HEK293 (cell line): ENCODE results near the gene NEO1.

Experiments used
- CTCF ChIA-PET: fragments of 350-600 bp; formaldehyde crosslinking; extraction: SDS; loops from one replicate; lab custom pipeline; 2021; ENCODE audit warnings: antibody characterized with exemption; lab: Yijun Ruan, JAX
- POLR2A ChIA-PET: fragments of 300-600 bp; formaldehyde crosslinking; extraction: SDS; loops from one replicate; lab custom pipeline; 2020; ENCODE audit warnings: antibody characterized with exemption, inconsistent platforms; lab: Yijun Ruan, JAX
- H3K27ac ChIP-seq: fragments of 200-500 bp; sonication (Bioruptor generic); 2 replicates; pipeline ENCODE4 v1.5.1; 2014; ENCODE audit warnings: low read depth, low read length, control low read depth, inconsistent platforms; ENCODE audit errors: extremely low read depth
- H3K36me3 ChIP-seq, 2 experiments: fragments of 200-500 bp in 1 of 2; sonication (Bioruptor generic) in 1 of 2; 1 replicate in 1 of 2; 2 replicates in 1 of 2; pipeline ENCODE4 v1.5.1; 2014 to 2017; ENCODE audit warnings: inconsistent platforms in 2 of 2, low read length in 2 of 2; ENCODE audit not compliant: control insufficient read depth in 2 of 2, insufficient read depth in 1 of 2
- H3K4me1 ChIP-seq: fragments of 200-500 bp; sonication (Bioruptor generic); 2 replicates; pipeline ENCODE4 v1.5.1; 2014; ENCODE audit warnings: mild to moderate bottlenecking, low read length, inconsistent platforms; ENCODE audit not compliant: control insufficient read depth, insufficient read depth
- H3K4me3 ChIP-seq: 2 replicates; pipeline ENCODE4 v1.5.1; 2011; ENCODE audit warnings: low read depth, mild to moderate bottlenecking, control low read depth, low read length, moderate library complexity
- H3K9me3 ChIP-seq: fragments of 200-500 bp; sonication (Bioruptor generic); 2 replicates; pipeline ENCODE4 v1.5.1; 2014; ENCODE audit warnings: low read depth, low read length, inconsistent platforms; ENCODE audit not compliant: control insufficient read depth, insufficient read depth
- KLF7 ChIP-seq: fragments of 450-650 bp; formaldehyde crosslinking; IDR thresholded peaks from 2 replicates; pipeline ENCODE4 v1.5.1; 2016; ENCODE audit warnings: missing biosample characterization, missing genetic modification characterization, borderline replicate concordance
- KLF9 ChIP-seq: fragments of 450-650 bp; formaldehyde crosslinking; IDR thresholded peaks from 2 replicates; pipeline ENCODE4 v1.5.1; 2016; ENCODE audit warnings: missing biosample characterization, missing genetic modification characterization, low read depth
- SP7 ChIP-seq: fragments of 450-650 bp; formaldehyde crosslinking; IDR thresholded peaks from 2 replicates; pipeline ENCODE4 v1.5.1; 2016; ENCODE audit warnings: missing biosample characterization, missing genetic modification characterization
- ZFP3 ChIP-seq: fragments of 450-650 bp; formaldehyde crosslinking; IDR thresholded peaks from 2 replicates; pipeline ENCODE4 v1.5.1; 2016; ENCODE audit warnings: low read depth, missing biosample characterization, missing genetic modification characterization
- ZNF146 ChIP-seq: fragments of 450-650 bp; formaldehyde crosslinking; IDR thresholded peaks from 2 replicates; pipeline ENCODE4 v1.5.1; 2016; ENCODE audit warnings: missing biosample characterization, missing genetic modification characterization
- ZNF221 ChIP-seq: fragments of 450-650 bp; formaldehyde crosslinking; IDR thresholded peaks from 2 replicates; pipeline ENCODE4 v1.5.1; 2017; ENCODE audit warnings: missing biosample characterization, missing genetic modification characterization, borderline replicate concordance
- ZNF239 ChIP-seq: fragments of 450-650 bp; formaldehyde crosslinking; IDR thresholded peaks from 2 replicates; pipeline ENCODE4 v1.5.1; 2016; ENCODE audit warnings: missing biosample characterization, missing genetic modification characterization
- ZNF274 ChIP-seq, 2 experiments: fragments of 200-500 bp in 1 of 2; fragments of 450-650 bp in 1 of 2; sonication (Bioruptor generic) in 1 of 2; formaldehyde crosslinking in 1 of 2; IDR thresholded peaks; 2 replicates each; pipeline versions ENCODE4 v1.5.1 to v1.6.1; 2014 to 2016; ENCODE audit warnings: borderline replicate concordance in 1 of 2, inconsistent platforms in 1 of 2, low read length in 1 of 2, missing biosample characterization in 1 of 2, missing genetic modification characterization in 1 of 2
- ZNF335 ChIP-seq: fragments of 450-650 bp; formaldehyde crosslinking; conservative IDR thresholded peaks from 2 replicates; pipeline ENCODE4 v1.5.1; 2016; ENCODE audit warnings: missing biosample characterization, missing genetic modification characterization
- ZNF350 ChIP-seq: fragments of 450-650 bp; formaldehyde crosslinking; IDR thresholded peaks from 2 replicates; pipeline ENCODE4 v1.5.0; 2017; ENCODE audit warnings: missing biosample characterization, mild to moderate bottlenecking, missing genetic modification characterization
- ZNF433 ChIP-seq: fragments of 450-650 bp; formaldehyde crosslinking; IDR thresholded peaks from 2 replicates; pipeline ENCODE4 v1.5.1; 2016; ENCODE audit warnings: missing biosample characterization, missing genetic modification characterization, low read depth
- ZNF529 ChIP-seq: fragments of 450-650 bp; formaldehyde crosslinking; IDR thresholded peaks from 2 replicates; pipeline ENCODE4 v1.5.1; 2017; ENCODE audit warnings: missing genetic modification characterization, missing biosample characterization; ENCODE audit not compliant: insufficient replicate concordance
- ZNF530 ChIP-seq: fragments of 450-650 bp; formaldehyde crosslinking; IDR thresholded peaks from 2 replicates; pipeline ENCODE4 v1.5.1; 2016; ENCODE audit warnings: low read depth, missing biosample characterization, missing genetic modification characterization
- ZNF560 ChIP-seq: fragments of 450-650 bp; formaldehyde crosslinking; IDR thresholded peaks from 2 replicates; pipeline ENCODE4 v1.5.1; 2017; ENCODE audit warnings: missing biosample characterization, missing genetic modification characterization, borderline replicate concordance
- ZNF623 ChIP-seq: fragments of 450-650 bp; formaldehyde crosslinking; IDR thresholded peaks from 2 replicates; pipeline ENCODE4 v1.5.1; 2016; ENCODE audit warnings: missing biosample characterization, missing genetic modification characterization
- ZNF629 ChIP-seq: fragments of 450-650 bp; formaldehyde crosslinking; IDR thresholded peaks from 2 replicates; pipeline ENCODE4 v1.5.1; 2017; ENCODE audit warnings: missing biosample characterization, missing genetic modification characterization
- ZNF670 ChIP-seq: fragments of 450-650 bp; formaldehyde crosslinking; IDR thresholded peaks from 2 replicates; pipeline ENCODE4 v1.5.1; 2016; ENCODE audit warnings: missing biosample characterization, missing genetic modification characterization, low read depth
- ZNF707 ChIP-seq: fragments of 450-650 bp; formaldehyde crosslinking; IDR thresholded peaks from 2 replicates; pipeline ENCODE4 v1.5.1; 2016; ENCODE audit warnings: missing biosample characterization, missing genetic modification characterization
- ZNF776 ChIP-seq: fragments of 450-650 bp; formaldehyde crosslinking; IDR thresholded peaks from 2 replicates; pipeline ENCODE4 v1.5.0; 2017; ENCODE audit warnings: missing biosample characterization, missing genetic modification characterization, borderline replicate concordance
- ZNF785 ChIP-seq: fragments of 450-650 bp; formaldehyde crosslinking; IDR thresholded peaks from 2 replicates; pipeline ENCODE4 v1.5.1; 2016; ENCODE audit warnings: missing biosample characterization, missing genetic modification characterization
- ZNF792 ChIP-seq: fragments of 450-650 bp; formaldehyde crosslinking; IDR thresholded peaks from 2 replicates; pipeline ENCODE4 v1.5.1; 2016; ENCODE audit warnings: missing biosample characterization, missing genetic modification characterization
- TF ChIP-seq, protein P1 (sequence below): fragments of 450-650 bp; formaldehyde crosslinking; IDR thresholded peaks from 2 replicates; pipeline ENCODE4 v1.5.1; 2016; ENCODE audit warnings: missing biosample characterization, missing genetic modification characterization
- TF ChIP-seq, protein P2 (sequence below): fragments of 450-650 bp; formaldehyde crosslinking; IDR thresholded peaks from 2 replicates; pipeline ENCODE4 v1.5.1; 2017; ENCODE audit warnings: missing biosample characterization, missing genetic modification characterization
- TF ChIP-seq, protein P3 (sequence below): sonication (generic); formaldehyde crosslinking; IDR thresholded peaks from 2 replicates; pipeline ENCODE4 v1.8.1; 2022; ENCODE audit warnings: mild to moderate bottlenecking, moderate library complexity, missing genetic modification reagents
- TF ChIP-seq, protein P4 (sequence below): fragments of 450-650 bp; formaldehyde crosslinking; IDR thresholded peaks from 2 replicates; pipeline ENCODE4 v1.5.1; 2016; ENCODE audit warnings: missing biosample characterization, missing genetic modification characterization

NEO1 gene

DNA sequence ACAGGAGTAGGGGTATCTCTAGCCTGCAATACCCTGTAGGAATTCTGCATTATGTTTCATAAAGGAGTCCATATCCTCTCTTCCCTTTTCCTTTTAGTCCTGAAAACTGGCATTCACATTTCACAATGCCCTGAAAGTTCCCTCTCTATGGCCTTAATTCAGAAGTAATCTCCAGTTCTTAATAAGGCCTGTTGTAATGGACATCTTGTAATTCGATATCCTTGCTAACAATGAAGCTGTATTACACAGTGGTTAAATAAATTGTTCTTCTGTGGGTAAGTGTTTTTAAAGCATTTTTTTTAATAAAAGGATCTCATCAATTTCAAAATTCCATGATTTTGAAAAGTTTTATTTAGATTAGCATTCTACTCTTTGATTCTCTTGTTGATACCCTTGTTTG is 34.3 kb upstream of the NEO1 start:
- peaks cover 16% of the 10 kb centered on the region for H3K4me1 ChIP-seq
- POLR2A ChIA-PET: no interaction called here
- H3K4me3 ChIP-seq: no peak overlapping the region
- TF ChIP-seq, protein P1, sequence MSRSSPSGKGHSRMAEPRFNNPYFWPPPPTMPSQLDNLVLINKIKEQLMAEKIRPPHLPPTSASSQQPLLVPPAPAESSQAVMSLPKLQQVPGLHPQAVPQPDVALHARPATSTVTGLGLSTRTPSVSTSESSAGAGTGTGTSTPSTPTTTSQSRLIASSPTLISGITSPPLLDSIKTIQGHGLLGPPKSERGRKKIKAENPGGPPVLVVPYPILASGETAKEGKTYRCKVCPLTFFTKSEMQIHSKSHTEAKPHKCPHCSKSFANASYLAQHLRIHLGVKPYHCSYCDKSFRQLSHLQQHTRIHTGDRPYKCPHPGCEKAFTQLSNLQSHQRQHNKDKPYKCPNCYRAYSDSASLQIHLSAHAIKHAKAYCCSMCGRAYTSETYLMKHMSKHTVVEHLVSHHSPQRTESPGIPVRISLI (tag by site-specific recombination): 0 out of 2 replicates have a peak, but pooled peaks have one; percentile 29
- no peak for TF ChIP-seq ZNF239 (tag by site-specific recombination)
- no peak for TF ChIP-seq ZNF670
- TF ChIP-seq, protein P2, sequence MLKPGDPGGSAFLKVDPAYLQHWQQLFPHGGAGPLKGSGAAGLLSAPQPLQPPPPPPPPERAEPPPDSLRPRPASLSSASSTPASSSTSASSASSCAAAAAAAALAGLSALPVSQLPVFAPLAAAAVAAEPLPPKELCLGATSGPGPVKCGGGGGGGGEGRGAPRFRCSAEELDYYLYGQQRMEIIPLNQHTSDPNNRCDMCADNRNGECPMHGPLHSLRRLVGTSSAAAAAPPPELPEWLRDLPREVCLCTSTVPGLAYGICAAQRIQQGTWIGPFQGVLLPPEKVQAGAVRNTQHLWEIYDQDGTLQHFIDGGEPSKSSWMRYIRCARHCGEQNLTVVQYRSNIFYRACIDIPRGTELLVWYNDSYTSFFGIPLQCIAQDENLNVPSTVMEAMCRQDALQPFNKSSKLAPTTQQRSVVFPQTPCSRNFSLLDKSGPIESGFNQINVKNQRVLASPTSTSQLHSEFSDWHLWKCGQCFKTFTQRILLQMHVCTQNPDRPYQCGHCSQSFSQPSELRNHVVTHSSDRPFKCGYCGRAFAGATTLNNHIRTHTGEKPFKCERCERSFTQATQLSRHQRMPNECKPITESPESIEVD (tag by site-specific recombination): peak; percentile 63
- H3K9me3 ChIP-seq: no peaks in the 10 kb centered on the region
- CTCF ChIA-PET: interaction anchor here (0.6 to 1.2 kb wide), 3 partner anchors 20 to 56 kb away, joined by 3 read pairs; no protein-coding TSS in a partner anchor
- H3K36me3 ChIP-seq: no peaks in the 10 kb centered on the region
- H3K27ac ChIP-seq: no peak overlapping the region

DNA sequence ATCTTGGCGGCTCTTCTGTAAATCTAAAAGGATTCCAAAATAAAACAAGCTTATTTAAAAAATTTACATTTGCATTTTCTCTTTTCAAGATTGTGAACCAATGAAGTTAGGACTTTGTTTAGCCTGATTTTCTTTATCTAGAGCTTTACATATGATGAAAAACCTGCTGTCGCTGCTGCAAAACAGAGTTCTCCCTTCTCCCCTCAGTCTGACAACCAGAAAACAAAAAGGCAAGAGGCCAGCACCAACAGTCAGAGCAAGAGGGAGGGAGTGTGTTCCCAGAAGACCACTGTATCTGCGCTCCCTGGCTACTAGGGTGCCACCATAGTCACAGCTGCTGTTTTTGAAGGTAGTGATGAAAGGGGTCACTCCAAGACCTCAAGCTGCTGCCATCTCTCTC is 33.1 kb upstream of the NEO1 start:
- CTCF ChIA-PET: interaction anchor here (0.9 to 2.0 kb wide), 2 partner anchors 12 to 14 kb away, joined by 3 to 9 read pairs; no protein-coding TSS in a partner anchor
- Histone ChIP-seq H3K4me3 (no peak overlapping the region), H3K27ac (no peak overlapping the region), H3K36me3 (no peaks in the 10 kb centered on the region), H3K4me1 (peaks cover 16% of the 10 kb centered on the region), H3K9me3 (no peaks in the 10 kb centered on the region)
- POLR2A ChIA-PET: no interaction called here
- TF ChIP-seq ZNF335 (tag by site-specific recombination) (no peak), ZNF629 (tag by site-specific recombination) (no peak), ZNF560 (no peak), SP7 (tag by site-specific recombination) (no peak), ZNF776 (tag by site-specific recombination) (no peak)

DNA sequence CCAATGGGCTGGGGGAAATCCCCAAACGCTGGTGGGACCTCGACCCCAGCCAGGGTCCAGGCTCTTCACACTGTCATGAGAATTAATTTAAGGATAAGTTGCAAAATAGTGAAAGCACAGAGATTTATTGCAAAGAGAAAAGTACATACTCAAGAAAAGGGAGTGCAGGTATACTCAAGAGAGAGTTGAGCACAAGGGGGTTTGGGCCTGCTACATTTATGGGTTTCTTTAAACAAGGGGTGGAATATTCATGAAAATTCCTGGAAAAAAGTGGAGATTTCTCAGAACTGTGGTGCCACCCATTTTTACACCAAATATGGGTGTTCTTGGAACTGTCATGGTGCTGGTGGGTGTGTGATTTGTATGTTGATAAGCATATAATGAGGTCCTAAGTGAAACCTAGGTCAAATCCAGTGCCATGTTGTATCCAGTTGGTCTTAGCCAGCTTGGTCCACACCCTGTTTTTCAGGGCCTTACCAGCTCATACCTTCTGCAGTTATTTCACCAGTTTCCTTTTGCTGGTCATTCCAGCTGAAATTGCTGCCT is 32.6 kb upstream of the NEO1 start:
- POLR2A ChIA-PET: no interaction called here
- CTCF ChIA-PET: interaction anchor here (0.9 to 2.0 kb wide), 3 partner anchors 10 to 14 kb away, joined by 3 to 9 read pairs (median 3); no protein-coding TSS in a partner anchor
- no peak overlapping the region for H3K4me3 ChIP-seq
- TF ChIP-seq ZNF792 (tag by site-specific recombination) (no peak), ZNF530 (no peak), KLF9 (tag by site-specific recombination) (no peak), ZNF785 (no peak), ZNF350 (tag by site-specific recombination) (no peak), ZNF529 (tag by site-specific recombination) (no peak), KLF7 (tag by site-specific recombination) (no peak), ZNF221 (tag by site-specific recombination) (no peak), ZNF707 (tag by site-specific recombination) (no peak), ZNF623 (no peak), ZNF274 (IDR thresholded peaks at IDR 0.05; ENCODE audit: low read length) (no peak), ZNF274 (tag by site-specific recombination; IDR thresholded peaks at IDR 0.05; ENCODE audit: borderline replicate concordance) (no peak), ZFP3 (tag by site-specific recombination) (no peak), ZNF433 (tag by site-specific recombination) (no peak), ZNF146 (no peak)
- TF ChIP-seq, protein P3, sequence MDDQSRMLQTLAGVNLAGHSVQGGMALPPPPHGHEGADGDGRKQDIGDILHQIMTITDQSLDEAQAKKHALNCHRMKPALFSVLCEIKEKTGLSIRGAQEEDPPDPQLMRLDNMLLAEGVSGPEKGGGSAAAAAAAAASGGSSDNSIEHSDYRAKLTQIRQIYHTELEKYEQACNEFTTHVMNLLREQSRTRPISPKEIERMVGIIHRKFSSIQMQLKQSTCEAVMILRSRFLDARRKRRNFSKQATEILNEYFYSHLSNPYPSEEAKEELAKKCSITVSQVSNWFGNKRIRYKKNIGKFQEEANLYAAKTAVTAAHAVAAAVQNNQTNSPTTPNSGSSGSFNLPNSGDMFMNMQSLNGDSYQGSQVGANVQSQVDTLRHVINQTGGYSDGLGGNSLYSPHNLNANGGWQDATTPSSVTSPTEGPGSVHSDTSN (CRISPR knock-in tag): no peak
- TF ChIP-seq, protein P4, sequence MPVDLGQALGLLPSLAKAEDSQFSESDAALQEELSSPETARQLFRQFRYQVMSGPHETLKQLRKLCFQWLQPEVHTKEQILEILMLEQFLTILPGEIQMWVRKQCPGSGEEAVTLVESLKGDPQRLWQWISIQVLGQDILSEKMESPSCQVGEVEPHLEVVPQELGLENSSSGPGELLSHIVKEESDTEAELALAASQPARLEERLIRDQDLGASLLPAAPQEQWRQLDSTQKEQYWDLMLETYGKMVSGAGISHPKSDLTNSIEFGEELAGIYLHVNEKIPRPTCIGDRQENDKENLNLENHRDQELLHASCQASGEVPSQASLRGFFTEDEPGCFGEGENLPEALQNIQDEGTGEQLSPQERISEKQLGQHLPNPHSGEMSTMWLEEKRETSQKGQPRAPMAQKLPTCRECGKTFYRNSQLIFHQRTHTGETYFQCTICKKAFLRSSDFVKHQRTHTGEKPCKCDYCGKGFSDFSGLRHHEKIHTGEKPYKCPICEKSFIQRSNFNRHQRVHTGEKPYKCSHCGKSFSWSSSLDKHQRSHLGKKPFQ (tag by site-specific recombination): no peak

More for the DNA sequence above, 32.6 kb upstream of the NEO1 start:
- H3K27ac ChIP-seq: no peak overlapping the region
- H3K36me3 ChIP-seq: no peaks in the 10 kb centered on the region
- H3K4me1 ChIP-seq: peaks cover 16% of the 10 kb centered on the region
- H3K9me3 ChIP-seq: no peaks in the 10 kb centered on the region
